Thymus (tissue), 11 donors: ENCODE measurements around the gene ZNF609. TPM values are rescaled to one million over a fixed set of nuclear protein-coding genes. Genes with fewer than 3 reads are reported as not detected.
A peak's percentile ranks its signal among the peaks of the same experiment; 100 is the strongest.

Experiments used
- DNase-seq, 9 donors: peaks; one replicate each; pipeline ENCODE4 v3.0.0-alpha.2; 2013; ENCODE audit warnings: low spot score in 9 of 9, low read depth in 6 of 9, missing footprints in 1 of 9
- H3K27ac ChIP-seq, 2 donors: one replicate each; pipeline ENCODE4 v1.5.1; 2013; ENCODE audit warnings: control low read depth in 1 of 2, low read depth in 1 of 2, low read length in 1 of 2, mild to moderate bottlenecking in 1 of 2, moderate library complexity in 1 of 2
- H3K27me3 ChIP-seq, 2 donors: one replicate each; pipeline ENCODE4 v1.5.1; 2013; ENCODE audit warnings: low read length in 1 of 2; ENCODE audit not compliant: control insufficient read depth in 2 of 2, insufficient read depth in 1 of 2
- H3K36me3 ChIP-seq, 2 donors: one replicate each; pipeline ENCODE4 v1.5.1; 2013; ENCODE audit warnings: low read length in 1 of 2, mild to moderate bottlenecking in 1 of 2, moderate library complexity in 1 of 2; ENCODE audit not compliant: control insufficient read depth in 2 of 2, insufficient read depth in 2 of 2
- H3K4me1 ChIP-seq, 2 donors: one replicate each; pipeline ENCODE4 v1.5.1; 2013; ENCODE audit warnings: low read length in 2 of 2; ENCODE audit not compliant: control insufficient read depth in 2 of 2, insufficient read depth in 2 of 2
- H3K4me3 ChIP-seq, 2 donors: one replicate each; pipeline ENCODE4 v1.5.1; 2013; ENCODE audit warnings: low read length in 2 of 2, control low read depth in 1 of 2, mild to moderate bottlenecking in 1 of 2
- H3K9me3 ChIP-seq, 2 donors: one replicate each; pipeline ENCODE4 v1.5.1; 2013; ENCODE audit warnings: low read length in 1 of 2, mild to moderate bottlenecking in 1 of 2; ENCODE audit not compliant: control insufficient read depth in 2 of 2, insufficient read depth in 1 of 2
- WGBS: extraction: QIAGEN DNeasy Blood & Tissue Kit; methylation state at CpG from one replicate; pipeline ENCODE4 v1.1.7; 2013; 5-methylcytosine and 5-hydroxymethylcytosine counted together
- polyA plus RNA-seq: library from polyadenylated mRNA; stranded (reverse); fragments of 200-250 nt; gene quantifications from one replicate; pipeline ENCODE4 v1.2.3, GENCODE V29; 2013
- total RNA-seq: library from RNA; stranded (reverse); fragments of 120-200 nt; gene quantifications from one replicate; pipeline ENCODE4 v1.2.4, GENCODE V29; 2013
- donor health status: healthy.

ZNF609 gene
- total and polyA plus RNA-seq, 2 donors: 7.5 to 16.8 TPM

GRCh38 chr15:64437982-64438381 is 22.4 kb upstream of the ZNF609 start:
- peaks cover 0 to 6% of the 10 kb centered on the region in 2 donors for H3K4me1 ChIP-seq
- no peaks in the 10 kb centered on the region for H3K27me3 ChIP-seq
- H3K36me3 ChIP-seq: peaks cover 0 to 4% of the 10 kb centered on the region in 2 donors
- 98% methylated on average over 1 of the region's 1 CpG for WGBS
- no peak for DNase-seq
- H3K9me3 ChIP-seq: no peaks in the 10 kb centered on the region
- no peak overlapping the region for H3K4me3 ChIP-seq
- H3K27ac ChIP-seq: no peak overlapping the region

GRCh38 chr15:64438653-64439447 is 21.5 kb upstream of the ZNF609 start:
- Histone ChIP-seq H3K4me3 (no peak overlapping the region), H3K27ac (peak overlapping the region in 1 of 2 donors; percentile 12), H3K9me3 (no peaks in the 10 kb centered on the region), H3K36me3 (peaks cover 0 to under 1% of the 10 kb centered on the region in 2 donors), H3K27me3 (no peaks in the 10 kb centered on the region), H3K4me1 (peaks cover 0 to 6% of the 10 kb centered on the region in 2 donors)
- 25% methylated on average over 6 of the region's 6 CpGs for WGBS
- peak in 1 of 9 donors; percentile 39 for DNase-seq

- H3K4me1 ChIP-seq: peaks cover 0 to 6% of the 10 kb centered on the region in 2 donors
- H3K4me3 ChIP-seq: no peak overlapping the region
- H3K36me3 ChIP-seq: peaks cover 0 to 2% of the 10 kb centered on the region in 2 donors
- H3K9me3 ChIP-seq: no peaks in the 10 kb centered on the region
- no peak for DNase-seq
- WGBS: 95% methylated on average over 3 of the region's 3 CpGs
- H3K27me3 ChIP-seq: no peaks in the 10 kb centered on the region
- H3K27ac ChIP-seq: no peak overlapping the region
Observed at GRCh38 chr15:64441852-64442251, 18.5 kb upstream of the ZNF609 start.

GRCh38 chr15:64443016-64443415 is 17.4 kb upstream of the ZNF609 start:
- H3K4me1 ChIP-seq: peaks cover 0 to 6% of the 10 kb centered on the region in 2 donors
- H3K36me3 ChIP-seq: peaks cover 3 to 11% of the 10 kb centered on the region in 2 donors

GRCh38 chr15:64443747-64444621 is 16.4 kb upstream of the ZNF609 start:
- peak overlapping the region in 1 of 2 donors; percentile 43 for H3K27ac ChIP-seq

More at GRCh38 chr15:64443016-64443415, 17.4 kb upstream of the ZNF609 start:
- 96% methylated on average over 2 of the region's 2 CpGs for WGBS
- Histone ChIP-seq H3K27ac (peak overlapping the region in 1 of 2 donors; percentile 11), H3K27me3 (no peaks in the 10 kb centered on the region), H3K9me3 (no peaks in the 10 kb centered on the region), H3K4me3 (no peak overlapping the region)
- no peak for DNase-seq

GRCh38 chr15:64444836-64445235 is 15.5 kb upstream of the ZNF609 start:
- H3K27ac ChIP-seq: no peak overlapping the region
- H3K4me1 ChIP-seq: no peaks in the 10 kb centered on the region
- peaks cover 6 to 11% of the 10 kb centered on the region in 2 donors for H3K36me3 ChIP-seq
- DNase-seq: no peak
- no peak overlapping the region for H3K4me3 ChIP-seq
- H3K27me3 ChIP-seq: no peaks in the 10 kb centered on the region
- H3K9me3 ChIP-seq: no peaks in the 10 kb centered on the region

More at GRCh38 chr15:64443747-64444621, 16.4 kb upstream of the ZNF609 start:
- no peak for DNase-seq
- H3K9me3 ChIP-seq: no peaks in the 10 kb centered on the region
- no peaks in the 10 kb centered on the region for H3K4me1 ChIP-seq
- H3K27me3 ChIP-seq: no peaks in the 10 kb centered on the region
- peaks cover 6 to 11% of the 10 kb centered on the region in 2 donors for H3K36me3 ChIP-seq
- no peak overlapping the region for H3K4me3 ChIP-seq
- WGBS: 63% methylated on average over 3 of the region's 3 CpGs

GRCh38 chr15:64447536-64448315 is 12.7 kb upstream of the ZNF609 start:
- H3K4me3 ChIP-seq: no peak overlapping the region

GRCh38 chr15:64452988-64453688 is 7.2 kb upstream of the ZNF609 start:
- 93% methylated on average over 6 of the region's 6 CpGs for WGBS
- Histone ChIP-seq H3K9me3 (no peaks in the 10 kb centered on the region), H3K4me1 (peaks cover 0 to 8% of the 10 kb centered on the region in 2 donors), H3K36me3 (peaks cover 4 to 14% of the 10 kb centered on the region in 2 donors), H3K27ac (no peak overlapping the region), H3K27me3 (no peaks in the 10 kb centered on the region), H3K4me3 (no peak overlapping the region)
- no peak for DNase-seq

More at GRCh38 chr15:64447536-64448315, 12.7 kb upstream of the ZNF609 start:
- Histone ChIP-seq H3K27me3 (no peaks in the 10 kb centered on the region), H3K9me3 (no peaks in the 10 kb centered on the region), H3K27ac (no peak overlapping the region), H3K4me1 (no peaks in the 10 kb centered on the region), H3K36me3 (peaks cover 6 to 11% of the 10 kb centered on the region in 2 donors)
- DNase-seq: no peak
- 69% methylated on average over 6 of the region's 6 CpGs for WGBS
